B cell (primary cell): Measurements from ENCODE around the gene CREB5. TPM values are rescaled to one million over a fixed set of nuclear protein-coding genes. Genes with fewer than 3 reads are reported as not detected.

Experiments
- ATAC-seq: fragments of 200-7000 bp; cut with Tn5 transposase; one replicate; pipeline ENCODE4 v1.10.0; 2021; ENCODE audit warnings: low read depth, mild to moderate bottlenecking, moderate number of reproducible peaks, moderate library complexity
- CTCF ChIA-PET: fragments of 350-600 bp; sonication (Branson Sonifier 250); formaldehyde crosslinking; loops from one replicate; lab custom pipeline; 2021; ENCODE audit warnings: antibody characterized with exemption, inconsistent platforms; lab: Charles Lee
- POLR2A ChIA-PET: fragments of 350-600 bp; sonication (Branson Sonifier 250); formaldehyde crosslinking; loops from one replicate; lab custom pipeline; 2021; ENCODE audit warnings: antibody characterized with exemption; lab: Charles Lee
- DNase-seq: peaks from one replicate; pipeline ENCODE4 v3.0.0; 2013
- H2AFZ ChIP-seq: 2 replicates; pipeline ENCODE4 v1.6.1; 2012; ENCODE audit warnings: mild to moderate bottlenecking, low read depth, low read length; ENCODE audit not compliant: insufficient read depth, poor library complexity, severe bottlenecking
- H3K27ac ChIP-seq, 2 donors: 1 replicate in 1 of 2; 2 replicates in 1 of 2; pipeline ENCODE4 v1.5.1; 2012 to 2013; ENCODE audit warnings: low read length in 2 of 2, mild to moderate bottlenecking in 2 of 2, moderate library complexity in 1 of 2
- H3K27me3 ChIP-seq, 4 experiments: fragments of 200-600 bp in 1 of 4; sonication (generic) in 1 of 4; replicated peaks in 1 of 4; 1 replicate in 2 of 4; 2 replicates in 2 of 4; pipeline versions ENCODE4 v1.6.1 to v1.7.0; 2013 to 2016; ENCODE audit warnings: low read length in 3 of 4, mild to moderate bottlenecking in 2 of 4, mixed read lengths in 1 of 4, moderate library complexity in 1 of 4; ENCODE audit not compliant: insufficient read depth in 4 of 4, control insufficient read depth in 3 of 4; ENCODE audit errors: control extremely low read depth in 1 of 4
- H3K36me3 ChIP-seq, 2 experiments: replicated peaks in 1 of 2; 1 replicate in 1 of 2; 2 replicates in 1 of 2; pipeline versions ENCODE4 v1.6.1 to v1.7.1; 2013; ENCODE audit warnings: low read length in 1 of 2; ENCODE audit not compliant: insufficient read depth in 2 of 2, control insufficient read depth in 1 of 2; ENCODE audit errors: control extremely low read depth in 1 of 2, extremely low read depth in 1 of 2
- H3K4me1 ChIP-seq, 2 donors: fragments of 200-600 bp in 1 of 2; sonication (generic) in 1 of 2; 1 replicate in 1 of 2; 2 replicates in 1 of 2; pipeline versions ENCODE4 v1.5.1 to v1.6.1; 2013 to 2017; ENCODE audit warnings: low read length in 2 of 2; ENCODE audit not compliant: control insufficient read depth in 2 of 2, insufficient read depth in 2 of 2
- H3K4me2 ChIP-seq: replicated peaks from 2 replicates; pipeline ENCODE3; 2012; ENCODE audit warnings: mild to moderate bottlenecking, low read depth, low read length; ENCODE audit not compliant: poor library complexity, severe bottlenecking
- H3K4me3 ChIP-seq, 5 experiments: fragments of 200-600 bp in 1 of 5; sonication (generic) in 1 of 5; 1 replicate in 3 of 5; 2 replicates in 2 of 5; pipeline versions ENCODE4 v1.5.1 to v1.7.0; 2011 to 2016; ENCODE audit warnings: low read length in 4 of 5, mild to moderate bottlenecking in 4 of 5, low read depth in 2 of 5, control low read depth in 1 of 5, moderate library complexity in 1 of 5; ENCODE audit not compliant: insufficient read depth in 1 of 5; ENCODE audit errors: control extremely low read depth in 1 of 5, extremely low read depth in 1 of 5
- H3K79me2 ChIP-seq: fragments of 200-600 bp; sonication (generic); one replicate; pipeline ENCODE4 v1.6.0; 2016; ENCODE audit warnings: low read length; ENCODE audit not compliant: control insufficient read depth, insufficient read depth
- H3K9ac ChIP-seq: fragments of 200-600 bp; sonication (generic); 2 replicates; pipeline ENCODE4 v1.6.1; 2017; ENCODE audit warnings: mild to moderate bottlenecking, low read length, moderate library complexity
- H3K9me3 ChIP-seq, 3 donors: one replicate each; pipeline versions ENCODE4 v1.6.1 to v1.7.1; 2013; ENCODE audit warnings: low read length in 2 of 3; ENCODE audit not compliant: control insufficient read depth in 2 of 3, insufficient read depth in 1 of 3; ENCODE audit errors: control extremely low read depth in 1 of 3
- H4K20me1 ChIP-seq: 2 replicates; pipeline ENCODE4 v1.6.0; 2012; ENCODE audit warnings: mild to moderate bottlenecking, low read length; ENCODE audit not compliant: insufficient read depth, control insufficient read depth, poor library complexity, severe bottlenecking
- H3K27ac Mint-ChIP-seq: one replicate; pipeline ENCODE4 v1.8.0; 2021; ENCODE audit warnings: mixed read lengths
- H3K27me3 Mint-ChIP-seq: one replicate; pipeline ENCODE4 v1.8.0; 2021; ENCODE audit warnings: mixed read lengths
- H3K4me1 Mint-ChIP-seq: one replicate; pipeline ENCODE4 v1.8.0; 2021; ENCODE audit warnings: mixed read lengths
- H3K4me3 Mint-ChIP-seq: one replicate; pipeline ENCODE4 v1.8.0; 2021; ENCODE audit warnings: mixed read lengths
- H3K9me3 Mint-ChIP-seq: one replicate; pipeline ENCODE4 v1.8.0; 2022; ENCODE audit warnings: mixed read lengths; ENCODE audit not compliant: insufficient read depth
- EZH2 ChIP-seq: IDR thresholded peaks from 2 replicates; pipeline ENCODE4 v1.6.1; 2012; ENCODE audit warnings: borderline replicate concordance, low read depth, mild to moderate bottlenecking, moderate library complexity, low read length; ENCODE audit not compliant: insufficient read depth, poor library complexity, severe bottlenecking
- WGBS: methylation state at CpG from one replicate; pipeline ENCODE4 v1.1.5; 2013; ENCODE audit warnings: missing lambda C conversion rate; ENCODE audit not compliant: insufficient coverage; 5-methylcytosine and 5-hydroxymethylcytosine counted together
- intact Hi-C: fragments of 100-400 bp; cut with micrococcal nuclease; formaldehyde crosslinking; loops from one replicate; pipeline ENCODE4 v1.10.0; 2022
- polyA plus RNA-seq: library from polyadenylated mRNA; depleted of rRNA; stranded (reverse); fragments of >200 nt; gene quantifications from 2 replicates; pipeline ENCODE4 v1.2.3, GENCODE V29; 2012
- total RNA-seq, 2 donors: library from RNA; stranded (reverse); fragments of 120-200 nt in 1 of 2; gene quantifications; 1 replicate in 1 of 2; 2 replicates in 1 of 2; pipeline versions ENCODE4 v1.2.3 to v1.2.4, GENCODE V29; 2013 to 2022
- TF ChIP-seq, protein P1 (sequence below): fragments of 200-600 bp; IDR thresholded peaks from one replicate; pipeline ENCODE4 v1.8.0; 2022; ENCODE audit warnings: antibody characterized with exemption, mild to moderate bottlenecking

Gene CREB5
- total and polyA plus RNA-seq, 2 donors (not counting 1 experiment from before 2014, with no cell fraction given) = 0.05 to 0.95 TPM

DNA sequence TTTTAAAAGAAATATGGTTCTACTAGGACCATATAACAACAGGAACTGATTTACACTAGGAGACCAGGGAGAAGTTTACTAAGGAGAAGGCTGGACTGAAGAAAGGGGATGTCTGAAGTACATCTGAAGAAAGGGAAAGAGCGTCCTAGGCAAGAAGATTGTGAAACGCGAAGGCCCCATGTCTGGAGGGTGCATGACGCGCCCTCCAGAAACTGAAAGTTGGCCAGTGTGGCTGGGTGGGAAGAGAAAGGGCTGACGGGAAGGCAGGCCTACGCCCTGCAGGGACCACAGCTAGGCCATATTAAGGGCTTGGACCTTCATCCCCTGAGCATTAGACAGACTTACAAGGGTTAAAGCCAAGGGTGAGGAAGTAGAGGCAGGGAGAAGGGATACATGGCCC lies 387.8 kb downstream of the CREB5 start:
- H3K4me1 Mint-ChIP-seq = no peaks in the 10 kb centered on the region
- ChIA-PET CTCF (no interaction called here), POLR2A (no interaction called here)
- intact Hi-C loops = no loop called here
- DNase-seq (no peak), ATAC-seq (no peak)
- H3K4me2 ChIP-seq = no peak overlapping the region
- 98% methylated on average over 7 of the region's 7 CpGs for WGBS
- no peaks in the 10 kb centered on the region for H3K36me3 ChIP-seq
- no peaks in the 10 kb centered on the region for H3K27me3 Mint-ChIP-seq
- H3K4me3 ChIP-seq = no peak overlapping the region
- no peak overlapping the region for H3K27ac Mint-ChIP-seq
- H3K27me3 ChIP-seq = no peaks in the 10 kb centered on the region
- H3K4me3 Mint-ChIP-seq = no peak overlapping the region
- no peak for TF ChIP-seq EZH2
- TF ChIP-seq, protein P1, sequence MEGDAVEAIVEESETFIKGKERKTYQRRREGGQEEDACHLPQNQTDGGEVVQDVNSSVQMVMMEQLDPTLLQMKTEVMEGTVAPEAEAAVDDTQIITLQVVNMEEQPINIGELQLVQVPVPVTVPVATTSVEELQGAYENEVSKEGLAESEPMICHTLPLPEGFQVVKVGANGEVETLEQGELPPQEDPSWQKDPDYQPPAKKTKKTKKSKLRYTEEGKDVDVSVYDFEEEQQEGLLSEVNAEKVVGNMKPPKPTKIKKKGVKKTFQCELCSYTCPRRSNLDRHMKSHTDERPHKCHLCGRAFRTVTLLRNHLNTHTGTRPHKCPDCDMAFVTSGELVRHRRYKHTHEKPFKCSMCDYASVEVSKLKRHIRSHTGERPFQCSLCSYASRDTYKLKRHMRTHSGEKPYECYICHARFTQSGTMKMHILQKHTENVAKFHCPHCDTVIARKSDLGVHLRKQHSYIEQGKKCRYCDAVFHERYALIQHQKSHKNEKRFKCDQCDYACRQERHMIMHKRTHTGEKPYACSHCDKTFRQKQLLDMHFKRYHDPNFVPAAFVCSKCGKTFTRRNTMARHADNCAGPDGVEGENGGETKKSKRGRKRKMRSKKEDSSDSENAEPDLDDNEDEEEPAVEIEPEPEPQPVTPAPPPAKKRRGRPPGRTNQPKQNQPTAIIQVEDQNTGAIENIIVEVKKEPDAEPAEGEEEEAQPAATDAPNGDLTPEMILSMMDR = no peak
- H3K9me3 ChIP-seq = no peaks in the 10 kb centered on the region
- no peaks in the 10 kb centered on the region for H3K79me2 ChIP-seq
- no peaks in the 10 kb centered on the region for H3K9me3 Mint-ChIP-seq
- no peaks in the 10 kb centered on the region for H3K4me1 ChIP-seq
- no peaks in the 10 kb centered on the region for H4K20me1 ChIP-seq
- no peak overlapping the region for H3K9ac ChIP-seq
- H2AFZ ChIP-seq = no peak overlapping the region
- no peak overlapping the region for H3K27ac ChIP-seq

DNA sequence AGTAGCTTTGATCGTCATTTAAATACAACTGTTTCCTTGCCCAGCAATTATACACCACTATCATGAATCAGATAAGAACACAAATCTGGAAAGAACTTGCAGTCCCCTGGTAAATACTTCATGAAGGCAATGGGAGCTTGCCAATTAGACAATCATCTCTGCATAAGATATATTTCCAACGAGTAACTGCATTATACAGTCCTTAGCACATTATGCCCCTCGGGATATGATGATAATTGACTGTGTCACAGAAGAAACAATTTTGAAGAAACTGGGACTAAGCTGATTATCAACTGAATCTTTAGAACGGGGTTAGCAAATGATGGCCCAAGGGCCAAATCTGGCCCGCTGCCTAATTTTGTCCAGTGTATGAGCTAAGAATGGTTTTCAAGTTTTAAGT lies 390.1 kb downstream of the CREB5 start:
- intact Hi-C loops = no loop called here
- Mint-ChIP-seq H3K4me1 (no peaks in the 10 kb centered on the region), H3K27me3 (no peaks in the 10 kb centered on the region), H3K4me3 (no peak overlapping the region), H3K27ac (no peak overlapping the region), H3K9me3 (no peaks in the 10 kb centered on the region)
- no peaks in the 10 kb centered on the region for H3K4me1 ChIP-seq
- no CpG with 5 or more reads among the region's 5 CpGs for WGBS
- no peaks in the 10 kb centered on the region for H3K27me3 ChIP-seq
- ATAC-seq (no peak), DNase-seq (no peak)
- no peaks in the 10 kb centered on the region for H3K79me2 ChIP-seq
- H3K27ac ChIP-seq = no peak overlapping the region
- ChIA-PET CTCF (interaction anchor here (0.7 kb wide), 1 partner anchor 1072 kb away, joined by 3 read pairs; no protein-coding TSS in a partner anchor), POLR2A (no interaction called here)
- no peak overlapping the region for H3K4me2 ChIP-seq
- no peaks in the 10 kb centered on the region for H3K9me3 ChIP-seq
- no peaks in the 10 kb centered on the region for H3K36me3 ChIP-seq
- H3K9ac ChIP-seq = no peak overlapping the region
- H3K4me3 ChIP-seq = no peak overlapping the region
- H4K20me1 ChIP-seq = no peaks in the 10 kb centered on the region
- H2AFZ ChIP-seq = no peak overlapping the region
- no peak for TF ChIP-seq EZH2
- TF ChIP-seq, protein P1 = no peak
